Measurements from ENCODE around the gene SPOCD1.

GRCh38 chr1:31846484-31846883 is 30.7 kb upstream of the SPOCD1 start:
- no peak for TF ChIP-seq CTCF (IDR thresholded peaks at IDR 0.05)
- TF ChIP-seq POLR2A (IDR thresholded peaks at IDR 0.05): no peak
